ENCODE results near the gene ZHX3. TPM values are rescaled to one million over a fixed set of nuclear protein-coding genes. Genes with fewer than 3 reads are reported as not detected.

The ZHX3 gene
- total and polyA plus RNA-seq, 2 donors: 4.1 to 4.2 TPM

DNA sequence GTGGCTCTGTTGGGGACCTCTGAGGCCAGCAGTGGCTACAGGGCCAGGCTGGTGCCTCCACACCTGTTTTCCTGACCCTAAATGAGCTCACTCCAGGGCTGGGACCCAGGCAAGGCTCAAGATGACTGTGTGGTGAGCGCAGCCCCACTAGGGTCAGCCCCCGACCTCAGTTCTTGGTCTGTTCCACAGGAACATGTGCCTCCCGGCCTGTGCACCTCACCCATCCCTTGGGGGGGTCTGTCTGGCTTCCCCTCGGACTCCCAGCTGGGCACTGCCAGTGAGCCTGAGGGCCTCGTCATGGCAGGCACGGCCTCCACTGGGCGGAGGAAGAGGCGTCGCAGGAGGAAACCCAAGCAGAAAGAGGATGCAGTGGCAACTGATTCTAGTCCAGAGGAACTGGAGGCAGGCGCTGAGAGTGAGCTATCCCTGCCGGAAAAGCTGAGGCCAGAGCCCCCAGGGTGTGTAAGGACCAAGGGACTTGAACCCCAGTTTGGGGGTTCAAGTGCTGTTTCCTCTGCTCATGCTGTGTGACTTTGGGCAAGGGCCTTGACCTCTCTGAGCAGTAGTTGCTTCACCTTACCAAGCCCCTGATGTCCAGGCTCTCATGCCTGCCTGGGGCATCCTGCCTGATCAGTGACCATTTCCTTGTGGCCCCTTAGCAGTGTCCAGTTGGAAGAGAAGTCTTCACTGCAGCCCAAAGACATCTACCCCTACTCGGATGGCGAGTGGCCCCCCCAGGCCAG, 31.1 kb upstream of the ZHX3 start:
- Histone ChIP-seq H3K4me1 (ENCODE audit: control insufficient read depth in 2 of 2, insufficient read depth in 2 of 2, low read length in 2 of 2) (no peaks in the 10 kb centered on the region), H3K4me3 (ENCODE audit: low read length in 2 of 2) (no peak overlapping the region), H3K27ac (ENCODE audit: low read depth in 1 of 2, low read length in 1 of 2) (no peak overlapping the region), H3K9me3 (ENCODE audit: control insufficient read depth in 2 of 2, insufficient read depth in 1 of 2, low read length in 1 of 2) (no peaks in the 10 kb centered on the region), H3K36me3 (ENCODE audit: control insufficient read depth in 2 of 2, insufficient read depth in 2 of 2, low read length in 1 of 2) (no peaks in the 10 kb centered on the region), H3K27me3 (ENCODE audit: control insufficient read depth in 2 of 2, insufficient read depth in 1 of 2, low read length in 1 of 2) (no peaks in the 10 kb centered on the region)
- DNase-seq (ENCODE audit: low read depth in 6 of 9, low spot score in 9 of 9): no peak
- WGBS: 95% methylated on average over 13 of the region's 13 CpGs

DNA sequence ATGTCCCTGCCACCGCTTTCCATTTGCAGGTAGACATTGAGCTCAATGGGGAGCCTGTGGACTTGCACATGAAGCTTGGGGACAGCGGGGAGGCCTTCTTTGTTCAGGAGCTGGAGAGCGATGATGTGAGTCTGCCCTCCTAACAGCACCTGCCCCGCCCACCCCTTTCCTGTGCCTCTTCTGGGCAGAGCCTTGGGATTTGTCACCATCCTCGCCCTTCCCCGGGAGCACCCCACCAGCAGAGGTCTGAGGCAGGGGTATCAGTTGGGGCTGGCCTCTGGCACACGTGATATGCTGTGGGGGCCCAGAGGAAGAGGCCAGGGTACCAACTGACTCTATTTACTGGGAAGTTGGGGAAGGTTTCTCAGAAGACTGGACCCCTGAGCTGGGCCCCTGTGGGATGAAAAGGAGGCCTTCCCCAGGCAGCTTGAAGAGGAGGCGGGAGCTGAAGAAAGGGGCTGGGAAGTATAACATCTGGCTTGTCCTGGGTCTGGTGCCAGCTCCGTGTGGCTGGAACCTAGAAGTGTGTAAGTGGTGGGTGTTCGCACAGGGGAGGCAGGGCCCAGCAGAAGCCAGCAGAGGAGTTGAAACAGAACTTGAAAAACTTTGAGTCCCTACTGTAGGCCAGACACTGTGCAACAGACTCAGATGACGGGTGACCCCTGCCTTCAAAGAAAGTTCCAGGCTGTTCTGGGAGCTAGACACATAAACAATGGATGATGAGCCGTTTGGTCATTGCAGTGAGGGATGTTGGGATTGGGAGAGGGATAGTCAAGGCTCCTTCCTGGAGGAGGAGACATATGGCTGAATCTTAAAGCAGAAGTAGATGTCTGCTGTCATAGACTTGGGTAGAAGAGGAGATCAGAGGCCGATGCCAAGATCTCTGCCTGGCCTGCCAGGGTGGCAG, 30.2 kb upstream of the ZHX3 start:
- Histone ChIP-seq H3K27ac (ENCODE audit: low read depth in 1 of 2, low read length in 1 of 2) (no peak overlapping the region), H3K9me3 (ENCODE audit: control insufficient read depth in 2 of 2, insufficient read depth in 1 of 2, low read length in 1 of 2) (no peaks in the 10 kb centered on the region), H3K27me3 (ENCODE audit: control insufficient read depth in 2 of 2, insufficient read depth in 1 of 2, low read length in 1 of 2) (no peaks in the 10 kb centered on the region), H3K4me3 (ENCODE audit: low read length in 2 of 2) (no peak overlapping the region), H3K36me3 (ENCODE audit: control insufficient read depth in 2 of 2, insufficient read depth in 2 of 2, low read length in 1 of 2) (no peaks in the 10 kb centered on the region), H3K4me1 (ENCODE audit: control insufficient read depth in 2 of 2, insufficient read depth in 2 of 2, low read length in 2 of 2) (no peaks in the 10 kb centered on the region)
- WGBS: 95% methylated on average over 13 of the region's 13 CpGs
- no peak for DNase-seq (ENCODE audit: low read depth in 6 of 9, low spot score in 9 of 9)

DNA sequence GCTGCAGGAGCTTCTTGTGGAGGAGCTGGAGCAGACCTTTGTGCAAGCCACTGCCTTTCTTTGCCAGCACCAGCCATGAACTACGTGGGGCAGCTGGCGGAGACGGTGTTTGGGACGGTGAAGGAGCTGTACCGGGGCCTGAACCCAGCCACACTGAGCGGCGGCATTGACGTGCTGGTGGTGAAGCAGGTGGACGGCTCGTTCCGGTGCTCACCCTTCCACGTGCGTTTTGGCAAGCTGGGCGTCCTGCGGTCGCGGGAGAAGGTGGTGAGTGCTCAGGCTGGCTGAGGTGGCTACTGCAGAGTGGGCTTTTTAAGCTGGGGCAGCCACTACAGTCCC, 28.2 kb upstream of the ZHX3 start:
- no peak for DNase-seq (ENCODE audit: low read depth in 6 of 9, low spot score in 9 of 9)
- no peaks in the 10 kb centered on the region for H3K4me1 ChIP-seq (ENCODE audit: control insufficient read depth in 2 of 2, insufficient read depth in 2 of 2, low read length in 2 of 2)
- no peak overlapping the region for H3K27ac ChIP-seq (ENCODE audit: low read depth in 1 of 2, low read length in 1 of 2)
- no peaks in the 10 kb centered on the region for H3K9me3 ChIP-seq (ENCODE audit: control insufficient read depth in 2 of 2, insufficient read depth in 1 of 2, low read length in 1 of 2)
- no peak overlapping the region for H3K4me3 ChIP-seq (ENCODE audit: low read length in 2 of 2)
- no peaks in the 10 kb centered on the region for H3K36me3 ChIP-seq (ENCODE audit: control insufficient read depth in 2 of 2, insufficient read depth in 2 of 2, low read length in 1 of 2)
- no peaks in the 10 kb centered on the region for H3K27me3 ChIP-seq (ENCODE audit: control insufficient read depth in 2 of 2, insufficient read depth in 1 of 2, low read length in 1 of 2)
- WGBS: 94% methylated on average over 17 of the region's 17 CpGs

DNA sequence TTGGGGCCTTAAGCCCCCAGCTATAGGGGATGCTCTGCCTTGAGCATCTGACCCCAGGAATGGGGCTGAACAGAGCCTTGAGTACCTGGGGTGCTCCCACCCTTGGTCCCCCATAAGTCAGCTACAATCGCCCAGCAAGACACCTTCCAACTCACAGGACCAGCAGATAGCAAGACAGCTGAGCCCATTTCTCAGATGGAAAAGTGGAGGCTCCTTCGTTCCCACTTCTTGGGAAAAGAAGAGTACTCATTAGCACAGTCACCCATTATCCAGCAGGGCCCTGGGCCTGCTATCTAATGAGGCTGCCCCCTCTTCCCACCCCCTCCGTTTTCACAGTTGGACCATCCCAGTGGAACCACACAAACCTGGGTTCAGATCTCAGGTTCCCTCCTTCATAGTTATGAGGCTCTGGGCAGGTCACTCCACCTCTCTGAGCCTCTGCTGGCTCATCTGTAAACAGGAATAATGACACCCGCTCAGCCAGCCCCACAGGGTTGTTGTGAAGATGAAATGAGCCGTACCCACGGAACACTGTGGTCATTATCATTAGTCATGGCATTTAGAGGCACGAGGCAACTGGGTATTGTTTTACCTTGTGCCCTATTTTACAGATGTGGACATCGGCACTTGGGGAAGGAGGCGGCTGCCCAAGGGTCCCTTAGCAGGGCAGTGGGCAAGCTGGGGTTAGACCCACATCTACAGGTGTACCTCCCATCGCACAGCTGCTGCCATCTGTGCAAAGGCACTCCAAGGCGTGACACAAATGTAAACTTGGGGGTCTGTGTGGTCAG, 27.6 kb upstream of the ZHX3 start:
- no peaks in the 10 kb centered on the region for H3K9me3 ChIP-seq (ENCODE audit: control insufficient read depth in 2 of 2, insufficient read depth in 1 of 2, low read length in 1 of 2)
- H3K4me1 ChIP-seq (ENCODE audit: control insufficient read depth in 2 of 2, insufficient read depth in 2 of 2, low read length in 2 of 2): peaks cover 0 to 4% of the 10 kb centered on the region in 2 donors
- DNase-seq (ENCODE audit: low read depth in 6 of 9, low spot score in 9 of 9): no peak
- no peak overlapping the region for H3K4me3 ChIP-seq (ENCODE audit: low read length in 2 of 2)
- H3K27ac ChIP-seq (ENCODE audit: low read depth in 1 of 2, low read length in 1 of 2): no peak overlapping the region
- 95% methylated on average over 11 of the region's 11 CpGs for WGBS
- H3K36me3 ChIP-seq (ENCODE audit: control insufficient read depth in 2 of 2, insufficient read depth in 2 of 2, low read length in 1 of 2): no peaks in the 10 kb centered on the region
- peaks cover 0 to 2% of the 10 kb centered on the region in 2 donors for H3K27me3 ChIP-seq (ENCODE audit: control insufficient read depth in 2 of 2, insufficient read depth in 1 of 2, low read length in 1 of 2)

DNA sequence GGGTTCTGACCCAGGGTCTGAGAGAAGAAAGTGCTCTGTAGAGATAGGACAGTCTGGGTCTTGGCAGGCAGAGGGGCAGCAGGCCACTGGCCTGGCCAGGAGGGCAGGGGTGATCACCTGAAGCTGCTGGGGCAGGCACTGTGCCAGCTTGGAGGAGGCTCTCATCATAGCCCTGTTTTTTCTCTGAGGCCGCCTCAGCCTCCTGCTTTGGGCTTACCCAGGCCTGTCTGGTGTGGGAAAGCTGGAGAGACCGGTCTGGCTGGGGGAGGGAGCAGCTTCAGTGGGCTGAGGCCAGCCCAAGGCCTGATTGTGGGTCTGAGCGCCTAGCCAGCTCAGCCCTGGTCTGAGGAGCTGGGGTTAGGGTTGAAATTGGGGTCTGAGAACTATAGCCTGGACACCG, 26.9 kb upstream of the ZHX3 start:
- Histone ChIP-seq H3K36me3 (ENCODE audit: control insufficient read depth in 2 of 2, insufficient read depth in 2 of 2, low read length in 1 of 2) (no peaks in the 10 kb centered on the region), H3K9me3 (ENCODE audit: control insufficient read depth in 2 of 2, insufficient read depth in 1 of 2, low read length in 1 of 2) (no peaks in the 10 kb centered on the region), H3K27me3 (ENCODE audit: control insufficient read depth in 2 of 2, insufficient read depth in 1 of 2, low read length in 1 of 2) (peaks cover 0 to 7% of the 10 kb centered on the region in 2 donors), H3K4me1 (ENCODE audit: control insufficient read depth in 2 of 2, insufficient read depth in 2 of 2, low read length in 2 of 2) (peaks cover 0 to 5% of the 10 kb centered on the region in 2 donors), H3K27ac (ENCODE audit: low read depth in 1 of 2, low read length in 1 of 2) (no peak overlapping the region), H3K4me3 (ENCODE audit: low read length in 2 of 2) (no peak overlapping the region)
- 93% methylated on average over 4 of the region's 4 CpGs for WGBS
- no peak for DNase-seq (ENCODE audit: low read depth in 6 of 9, low spot score in 9 of 9)

DNA sequence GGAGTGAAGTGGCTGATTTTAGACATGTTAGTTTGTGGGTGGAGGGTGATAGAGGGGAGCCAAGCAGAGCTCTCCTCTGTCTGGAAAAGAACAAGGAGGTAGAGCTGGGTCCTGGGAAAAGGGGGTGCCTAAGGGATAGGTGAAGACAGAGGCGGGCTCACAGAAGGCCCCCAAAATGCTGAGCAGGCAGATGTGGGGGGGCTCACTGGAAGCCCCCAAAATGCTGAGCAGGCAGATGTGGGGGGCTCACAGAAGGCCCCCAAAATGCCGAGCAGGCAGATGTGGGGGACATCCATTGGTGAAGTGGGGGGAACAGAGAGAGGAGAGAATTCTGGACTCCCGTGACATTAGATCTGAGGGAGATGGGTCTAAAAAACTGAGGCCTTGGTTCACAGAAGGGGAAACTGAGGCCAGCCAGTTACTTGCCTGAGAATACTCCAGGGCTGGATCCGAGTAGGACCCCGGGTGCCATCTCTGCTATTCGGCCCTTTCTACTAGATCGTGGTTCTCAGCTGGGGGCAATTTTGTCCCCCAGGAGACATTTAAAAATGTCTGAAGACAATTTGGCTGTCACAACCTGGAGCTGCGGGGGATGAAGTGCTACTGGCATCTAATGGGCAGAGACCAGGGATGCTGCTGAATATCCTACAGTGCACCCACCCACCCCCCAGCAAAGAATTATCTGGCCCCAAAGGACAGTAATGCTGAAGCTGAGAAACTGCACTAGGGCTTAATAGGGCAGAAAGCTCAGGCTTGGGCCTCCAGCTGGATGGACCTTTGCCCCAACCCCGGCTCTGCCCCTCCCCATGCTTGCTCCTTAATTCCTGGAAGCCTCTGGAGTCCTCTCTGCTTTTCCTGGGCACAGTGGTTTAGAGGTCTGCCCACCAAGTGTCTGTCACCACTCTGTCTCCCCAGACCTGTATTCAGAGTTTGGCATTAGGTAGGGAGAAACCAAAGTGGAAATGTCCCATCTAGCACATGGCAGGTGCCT, 25.2 kb upstream of the ZHX3 start:
- WGBS: 96% methylated on average over 9 of the region's 9 CpGs
- no peaks in the 10 kb centered on the region for H3K36me3 ChIP-seq (ENCODE audit: control insufficient read depth in 2 of 2, insufficient read depth in 2 of 2, low read length in 1 of 2)

DNA sequence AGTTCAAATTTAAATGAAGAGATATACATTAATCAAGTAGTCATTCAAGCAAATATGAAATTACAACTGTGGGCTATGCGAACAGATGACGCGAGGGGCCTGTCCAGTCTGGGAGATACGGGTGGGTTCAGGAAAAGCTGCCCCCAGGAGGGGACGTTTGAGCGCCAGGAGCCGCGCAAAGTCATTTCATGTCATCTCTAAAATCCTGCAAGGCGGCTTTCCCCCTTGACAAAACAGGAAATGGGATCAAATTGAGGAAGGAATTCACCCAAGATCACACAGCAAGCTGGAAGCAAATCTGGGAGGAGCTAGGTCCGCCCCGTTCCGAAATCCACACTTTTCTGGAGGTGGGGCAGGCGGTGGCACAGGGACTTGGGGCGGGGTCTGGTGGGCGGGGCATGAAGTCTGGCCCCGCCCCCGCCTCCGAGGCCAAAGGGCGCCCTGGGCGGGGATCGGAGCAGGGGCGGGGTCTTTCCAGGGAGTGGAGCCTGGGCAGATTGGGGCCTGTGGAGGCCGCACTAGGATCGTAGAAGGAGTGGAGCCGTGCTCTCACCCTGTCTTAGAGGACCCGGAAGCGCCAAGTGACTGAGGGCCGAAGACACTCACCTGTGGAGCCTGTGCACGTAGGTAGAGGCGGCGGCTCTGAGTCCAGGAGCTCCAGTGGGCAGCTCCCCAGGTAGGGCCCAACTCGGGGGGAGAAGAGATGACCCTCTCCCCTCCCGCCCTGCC, 23.0 kb upstream of the ZHX3 start, which contains the start of gene LPIN3:
Gene LPIN3 (plus strand): TSS at position 495 of the 729 bp plus-strand sequence. CDS start 4,983 bp downstream, outside the sequence.
- Histone ChIP-seq H3K4me3 (ENCODE audit: low read length in 2 of 2) (peak within 1 kb of the TSS; percentile 23 to 33), H3K4me1 (ENCODE audit: control insufficient read depth in 2 of 2, insufficient read depth in 2 of 2, low read length in 2 of 2) (peaks cover 0 to 5% of the 10 kb centered on the region in 2 donors), H3K36me3 (ENCODE audit: control insufficient read depth in 2 of 2, insufficient read depth in 2 of 2, low read length in 1 of 2) (no peaks in the 10 kb centered on the region), H3K9me3 (ENCODE audit: control insufficient read depth in 2 of 2, insufficient read depth in 1 of 2, low read length in 1 of 2) (no peaks in the 10 kb centered on the region), H3K27ac (ENCODE audit: low read depth in 1 of 2, low read length in 1 of 2) (peak within 1 kb of the TSS in 1 of 2 donors; percentile 46), H3K27me3 (ENCODE audit: control insufficient read depth in 2 of 2, insufficient read depth in 1 of 2, low read length in 1 of 2) (peaks cover 0 to 27% of the 10 kb centered on the region in 2 donors)
- 23% methylated on average over 33 of the region's 33 CpGs for WGBS
- DNase-seq (ENCODE audit: low read depth in 6 of 9, low spot score in 9 of 9): peak in 6 of 9 donors; percentile 34 to 70 (median 49)

More for the DNA sequence above, 25.2 kb upstream of the ZHX3 start:
- peaks cover 0 to 15% of the 10 kb centered on the region in 2 donors for H3K27me3 ChIP-seq (ENCODE audit: control insufficient read depth in 2 of 2, insufficient read depth in 1 of 2, low read length in 1 of 2)
- no peaks in the 10 kb centered on the region for H3K9me3 ChIP-seq (ENCODE audit: control insufficient read depth in 2 of 2, insufficient read depth in 1 of 2, low read length in 1 of 2)
- DNase-seq (ENCODE audit: low read depth in 6 of 9, low spot score in 9 of 9): no peak
- H3K4me1 ChIP-seq (ENCODE audit: control insufficient read depth in 2 of 2, insufficient read depth in 2 of 2, low read length in 2 of 2): peaks cover 0 to 5% of the 10 kb centered on the region in 2 donors
- no peak overlapping the region for H3K4me3 ChIP-seq (ENCODE audit: low read length in 2 of 2)
- no peak overlapping the region for H3K27ac ChIP-seq (ENCODE audit: low read depth in 1 of 2, low read length in 1 of 2)

Measured in thymus (tissue), 11 donors.